Muscle layer of duodenum (tissue), 2 donors: ENCODE results near the gene DOCK7.
"Not testable (repeated sequence)": the region's sequence is repeated elsewhere in the genome, so short reads cannot be mapped to it uniquely, and the experiment has no call there.

ENCODE experiments used
- H3K27ac ChIP-seq: one replicate; pipeline ENCODE4 v1.7.0; 2013; ENCODE audit warnings: mild to moderate bottlenecking, low read length
- H3K27me3 ChIP-seq: one replicate; pipeline ENCODE4 v1.7.0; 2013; ENCODE audit warnings: low read depth, mild to moderate bottlenecking, control low read depth, low read length
- H3K36me3 ChIP-seq, 2 donors: one replicate each; pipeline ENCODE4 v1.7.0; 2013; ENCODE audit warnings: low read length in 2 of 2, control low read depth in 1 of 2, mild to moderate bottlenecking in 1 of 2; ENCODE audit not compliant: insufficient read depth in 2 of 2, control insufficient read depth in 1 of 2
- H3K4me1 ChIP-seq, 2 donors: one replicate each; pipeline ENCODE4 v1.7.0; 2013; ENCODE audit warnings: low read length in 2 of 2, mild to moderate bottlenecking in 2 of 2, control low read depth in 1 of 2, moderate library complexity in 1 of 2; ENCODE audit not compliant: insufficient read depth in 2 of 2, control insufficient read depth in 1 of 2
- H3K4me3 ChIP-seq, 2 donors: one replicate each; pipeline ENCODE4 v1.7.0; 2013; ENCODE audit warnings: low read length in 2 of 2, low read depth in 1 of 2, mild to moderate bottlenecking in 1 of 2
- H3K9me3 ChIP-seq, 2 donors: one replicate each; pipeline ENCODE4 v1.7.0; 2013; ENCODE audit warnings: low read length in 2 of 2, control low read depth in 1 of 2, mild to moderate bottlenecking in 1 of 2; ENCODE audit not compliant: control insufficient read depth in 1 of 2
- donor health status: healthy.

Gene DOCK7

DNA sequence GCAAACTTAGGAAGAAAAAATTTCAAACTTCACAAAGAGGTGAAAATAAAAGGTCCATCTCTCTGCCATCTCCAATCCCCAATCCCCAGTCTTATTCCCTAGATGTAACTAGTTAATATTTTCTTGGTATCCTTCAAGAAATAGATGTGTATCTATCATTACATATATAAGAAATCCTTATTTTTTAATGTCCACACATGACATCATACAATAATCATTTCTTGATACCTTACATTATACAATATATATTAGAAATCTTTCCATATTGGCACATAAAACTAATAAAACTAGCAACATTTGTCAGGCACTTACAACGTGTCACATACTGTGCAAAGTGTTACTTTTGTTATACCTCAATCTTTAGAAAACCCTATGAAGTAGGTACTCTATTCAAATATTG is 16.2 kb downstream of the DOCK7 start:
- Histone ChIP-seq H3K27me3 (no peaks in the 10 kb centered on the region), H3K36me3 (no peaks in the 10 kb centered on the region), H3K9me3 (no peaks in the 10 kb centered on the region), H3K27ac (no peak overlapping the region), H3K4me1 (no peaks in the 10 kb centered on the region), H3K4me3 (no peak overlapping the region)

DNA sequence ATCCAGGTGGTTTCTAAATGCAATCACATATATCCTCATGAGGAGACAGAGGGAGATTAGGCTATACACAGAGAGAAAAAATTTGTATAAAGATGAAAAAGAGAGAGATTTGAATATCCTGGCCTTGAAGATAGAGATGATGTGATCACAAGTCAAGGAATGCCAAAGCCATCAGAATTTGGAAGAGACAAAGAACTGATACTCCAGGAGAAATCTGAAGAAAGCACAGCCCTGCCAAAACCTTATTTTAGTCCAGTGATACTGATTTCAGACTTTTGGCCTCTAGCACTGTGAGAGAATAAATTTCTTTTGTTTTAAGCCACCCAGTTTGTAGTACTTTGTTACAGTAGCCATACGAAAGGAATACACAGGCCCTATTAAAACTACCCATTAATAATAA is 33.4 kb downstream of the DOCK7 start:
- Histone ChIP-seq H3K36me3 (peaks cover 4% of the 10 kb centered on the region in 2 donors), H3K27me3 (no peaks in the 10 kb centered on the region), H3K9me3 (no peaks in the 10 kb centered on the region), H3K4me3 (no peak overlapping the region), H3K27ac (no peak overlapping the region), H3K4me1 (no peaks in the 10 kb centered on the region)

DNA sequence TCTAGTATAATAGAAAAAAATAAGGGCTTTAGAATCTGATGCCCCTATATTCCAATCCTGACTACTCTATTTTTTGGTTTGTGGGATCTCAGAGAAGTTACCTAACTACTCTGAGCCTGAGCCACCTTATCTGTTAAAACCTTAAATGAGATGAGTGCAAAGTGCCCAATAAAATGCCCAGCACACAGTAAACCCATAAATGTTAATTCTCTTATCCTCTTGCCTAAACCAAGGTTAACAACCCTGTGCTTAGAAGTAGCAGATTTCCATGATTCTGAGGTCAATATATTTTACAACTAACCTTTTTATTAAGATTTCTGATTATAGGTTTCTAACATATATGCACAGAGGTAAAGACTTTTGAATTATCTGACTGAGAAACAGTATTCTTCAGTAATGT is 35.8 kb downstream of the DOCK7 start:
- Histone ChIP-seq H3K9me3 (no peaks in the 10 kb centered on the region), H3K4me1 (no peaks in the 10 kb centered on the region), H3K27me3 (no peaks in the 10 kb centered on the region), H3K4me3 (no peak overlapping the region), H3K36me3 (peaks cover 4% of the 10 kb centered on the region in 2 donors), H3K27ac (no peak overlapping the region)

DNA sequence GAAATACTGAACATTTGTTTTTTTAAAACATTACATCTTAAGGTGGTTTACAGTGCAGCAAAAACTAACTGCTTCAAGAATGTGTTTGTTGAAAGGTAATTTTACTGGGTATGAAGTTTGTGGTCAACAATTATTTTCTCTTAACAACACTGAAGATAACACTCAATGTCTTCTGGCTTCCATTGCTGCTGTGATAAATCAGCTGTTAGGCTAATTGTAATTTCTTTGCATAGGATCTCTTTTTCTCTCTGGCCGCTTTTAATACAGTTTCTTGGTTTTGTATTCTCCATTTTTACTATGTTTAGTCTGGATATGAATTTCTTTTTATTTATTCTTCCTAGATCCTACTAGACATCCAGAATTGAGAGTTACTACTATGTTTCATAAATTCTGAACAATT is 44.9 kb downstream of the DOCK7 start:
- H3K36me3 ChIP-seq, result peaks cover 11 to 30% of the 10 kb centered on the region in 2 donors
- no peak overlapping the region for H3K27ac ChIP-seq
- no peaks in the 10 kb centered on the region for H3K9me3 ChIP-seq
- H3K27me3 ChIP-seq, result no peaks in the 10 kb centered on the region
- H3K4me3 ChIP-seq, result no peak overlapping the region
- no peaks in the 10 kb centered on the region for H3K4me1 ChIP-seq

DNA sequence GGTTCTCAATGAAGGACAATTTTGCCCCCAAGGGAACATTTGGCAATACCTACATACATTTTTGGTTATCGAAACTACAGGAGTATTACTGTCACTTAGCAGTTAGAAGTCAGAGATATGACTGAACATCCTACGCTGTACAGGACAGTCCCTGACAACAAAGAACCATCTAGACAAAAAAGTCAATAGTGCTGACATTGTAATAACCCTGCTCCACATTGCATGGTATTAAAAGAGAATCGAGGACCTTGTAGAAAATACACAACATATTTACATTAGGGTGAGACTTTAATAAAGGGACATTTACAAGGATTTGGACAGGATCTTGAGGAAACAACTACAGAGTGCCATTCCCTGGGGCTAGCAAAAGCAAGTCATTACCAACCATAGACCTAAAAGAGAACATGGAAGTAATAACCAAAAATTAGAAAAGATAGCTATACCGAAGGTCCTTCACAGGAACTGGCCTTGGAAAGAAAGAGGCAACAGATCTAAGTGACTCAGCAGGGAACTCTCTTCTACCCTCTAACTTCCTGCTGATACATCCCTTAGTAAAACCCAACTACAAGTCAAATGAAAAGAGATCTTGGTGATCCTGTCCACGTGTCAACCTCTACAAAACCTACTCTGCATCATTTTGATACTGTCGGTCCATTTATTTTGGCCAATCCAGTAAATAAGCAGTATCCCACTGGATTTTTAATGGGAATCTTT is 50.6 kb downstream of the DOCK7 start:
- H3K4me1 ChIP-seq, result no peaks in the 10 kb centered on the region
- H3K36me3 ChIP-seq, result peaks cover 6 to 25% of the 10 kb centered on the region in 2 donors
- H3K27ac ChIP-seq, result no peak overlapping the region
- H3K4me3 ChIP-seq, result no peak overlapping the region
- no peaks in the 10 kb centered on the region for H3K27me3 ChIP-seq
- H3K9me3 ChIP-seq, result peaks cover 0 to 3% of the 10 kb centered on the region in 2 donors

DNA sequence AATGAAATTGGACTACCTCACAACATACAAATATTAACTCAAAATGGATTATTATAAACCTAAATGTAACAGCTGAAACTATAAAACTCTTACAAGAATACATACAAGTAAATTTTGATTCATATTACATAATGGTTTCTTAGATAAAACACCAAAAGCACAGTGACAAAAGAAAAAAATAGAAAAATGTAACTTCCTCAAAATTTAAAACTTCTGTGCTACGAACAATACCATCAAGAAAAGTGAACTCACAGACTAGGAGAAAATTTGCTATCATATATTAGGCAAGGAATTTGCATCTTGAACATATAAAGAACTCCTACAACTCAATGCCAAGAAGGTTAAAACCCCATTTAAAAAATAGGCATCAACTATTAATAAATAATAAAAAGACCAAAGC is 59.7 kb downstream of the DOCK7 start:
- Histone ChIP-seq H3K27me3 (no peaks in the 10 kb centered on the region), H3K4me3 (no peak overlapping the region), H3K36me3 (peaks cover 23 to 26% of the 10 kb centered on the region in 2 donors), H3K9me3 (peaks cover 0 to under 1% of the 10 kb centered on the region in 2 donors), H3K4me1 (no peaks in the 10 kb centered on the region), H3K27ac (no peak overlapping the region)

DNA sequence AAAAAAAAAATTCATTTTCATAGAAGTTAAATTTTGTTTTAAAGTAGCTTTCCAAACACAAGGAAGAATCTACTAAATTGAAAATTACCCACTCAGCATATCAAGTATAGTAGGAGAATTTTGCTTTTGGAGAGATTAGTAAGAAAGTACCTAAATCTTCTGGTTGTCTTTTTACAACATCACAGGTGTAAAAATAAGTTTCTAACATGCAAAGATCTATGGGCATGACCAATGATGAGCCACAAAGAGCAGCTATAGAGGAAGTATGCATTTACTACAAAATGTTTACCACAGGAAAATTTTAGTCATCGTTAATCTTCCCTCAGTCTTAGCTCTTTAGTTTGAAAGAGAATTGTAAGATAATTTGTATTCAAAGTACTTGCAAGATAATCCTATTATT is 62.8 kb downstream of the DOCK7 start:
- Histone ChIP-seq H3K9me3 (no peaks in the 10 kb centered on the region), H3K36me3 (peaks cover 9 to 17% of the 10 kb centered on the region in 2 donors), H3K27ac (no peak overlapping the region), H3K27me3 (no peaks in the 10 kb centered on the region), H3K4me1 (no peaks in the 10 kb centered on the region), H3K4me3 (no peak overlapping the region)

DNA sequence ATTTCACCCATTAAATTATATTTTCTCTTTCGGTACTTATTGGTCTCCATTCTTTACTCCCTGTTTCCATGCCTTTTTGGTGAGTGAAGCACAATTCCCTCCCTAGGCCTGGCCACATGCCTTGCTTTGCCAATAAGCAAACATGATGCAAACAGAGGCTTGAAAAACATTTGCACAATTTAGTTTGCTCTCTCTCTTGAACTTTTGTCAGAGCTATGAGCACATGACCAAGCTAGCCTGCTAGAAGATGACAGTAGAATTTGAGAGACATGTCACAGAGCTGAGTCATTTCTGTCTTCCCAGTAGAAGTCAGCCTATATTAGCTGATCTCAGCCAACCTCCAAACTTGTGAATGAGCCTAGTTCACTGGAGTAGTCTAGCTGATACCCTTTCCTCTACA is 66.3 kb downstream of the DOCK7 start:
- no peaks in the 10 kb centered on the region for H3K9me3 ChIP-seq
- H3K27me3 ChIP-seq, result no peaks in the 10 kb centered on the region
- H3K36me3 ChIP-seq, result peaks cover 5 to 27% of the 10 kb centered on the region in 2 donors
- H3K27ac ChIP-seq, result no peak overlapping the region
- no peak overlapping the region for H3K4me3 ChIP-seq
- no peaks in the 10 kb centered on the region for H3K4me1 ChIP-seq

DNA sequence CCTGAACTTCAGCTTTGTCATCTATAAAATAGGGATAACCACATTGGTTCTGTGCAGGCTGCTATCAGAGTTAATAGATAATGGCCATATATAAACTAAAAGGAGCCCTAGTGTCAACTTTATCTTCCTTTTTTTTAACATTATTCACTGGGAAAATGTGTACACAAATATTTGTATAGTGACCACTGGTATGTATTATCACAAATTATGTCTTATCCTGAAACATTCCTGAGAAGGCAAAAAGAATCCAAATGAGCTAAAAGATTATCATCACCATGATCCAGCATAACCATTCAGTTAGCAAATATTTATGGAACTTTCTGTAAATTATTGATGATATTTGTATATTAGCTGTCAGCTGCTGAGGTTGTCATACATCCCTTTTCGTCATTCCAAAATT is 74.3 kb downstream of the DOCK7 start:
- Histone ChIP-seq H3K27ac (no peak overlapping the region), H3K4me1 (no peaks in the 10 kb centered on the region), H3K9me3 (no peaks in the 10 kb centered on the region), H3K4me3 (no peak overlapping the region), H3K27me3 (no peaks in the 10 kb centered on the region), H3K36me3 (peaks cover 0 to 15% of the 10 kb centered on the region in 2 donors)

DNA sequence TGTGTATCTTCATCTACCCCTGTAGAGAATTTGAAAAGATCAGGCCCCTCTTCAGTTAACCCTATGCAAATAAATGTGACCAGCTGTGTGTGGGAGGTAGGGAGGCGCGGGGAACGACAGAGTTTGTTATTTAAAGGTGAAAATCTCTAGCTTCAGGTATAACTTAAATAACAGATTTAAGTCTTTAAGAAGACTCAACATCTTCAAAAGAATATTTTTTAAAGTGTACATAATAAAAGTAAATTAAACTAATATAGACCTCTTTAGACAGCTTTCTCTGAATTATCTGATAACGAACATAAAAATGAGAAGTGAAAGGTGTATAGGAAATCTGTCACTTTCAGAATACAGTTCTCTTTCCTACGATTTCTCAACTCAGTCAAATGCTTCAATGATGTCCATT is 74.9 kb downstream of the DOCK7 start:
- Histone ChIP-seq H3K4me3 (no peak overlapping the region), H3K27ac (no peak overlapping the region), H3K27me3 (no peaks in the 10 kb centered on the region), H3K36me3 (peaks cover 0 to 14% of the 10 kb centered on the region in 2 donors), H3K9me3 (no peaks in the 10 kb centered on the region), H3K4me1 (no peaks in the 10 kb centered on the region)

DNA sequence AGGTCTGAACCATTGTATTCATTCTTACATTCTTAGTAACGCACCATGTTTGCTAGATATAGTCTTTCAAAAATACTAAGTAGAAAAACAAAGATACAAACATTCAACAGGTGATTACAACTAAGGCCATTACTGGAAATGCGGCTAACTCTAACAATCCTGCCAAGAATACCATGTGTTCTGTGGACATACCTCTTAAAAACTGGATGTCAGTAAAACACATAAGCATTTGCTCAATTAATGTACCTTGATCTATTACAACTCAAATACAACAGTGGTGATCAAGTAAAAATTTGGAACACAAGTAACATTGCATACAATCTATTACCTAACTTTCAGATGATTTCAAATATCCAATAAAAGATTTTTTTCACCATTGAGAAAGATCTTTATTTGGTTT is 75.4 kb downstream of the DOCK7 start:
- Histone ChIP-seq H3K27ac (no peak overlapping the region), H3K9me3 (no peaks in the 10 kb centered on the region), H3K27me3 (no peaks in the 10 kb centered on the region), H3K4me3 (no peak overlapping the region), H3K4me1 (no peaks in the 10 kb centered on the region), H3K36me3 (peaks cover 0 to 9% of the 10 kb centered on the region in 2 donors)

DNA sequence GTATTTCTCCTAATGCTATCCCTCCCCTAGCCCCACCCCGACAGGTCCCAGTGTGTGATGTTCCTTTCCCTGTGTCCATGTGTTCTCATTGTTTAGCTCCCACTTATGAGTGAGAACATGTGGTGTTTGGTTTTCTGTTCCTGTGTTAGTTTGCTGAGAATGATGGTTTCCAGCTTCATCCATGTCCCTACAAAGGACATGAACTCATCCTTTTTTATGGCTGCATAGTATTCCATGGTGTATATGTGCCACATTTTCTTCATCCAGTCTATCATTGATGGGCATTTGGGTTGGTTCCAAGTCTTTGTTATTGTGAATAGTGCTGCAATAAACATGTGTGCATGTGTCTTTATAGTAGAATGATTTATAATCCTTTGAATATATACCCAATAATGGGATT is 77.6 kb downstream of the DOCK7 start:
- H3K9me3 ChIP-seq, H3K4me3 ChIP-seq, H3K27ac ChIP-seq, H3K27me3 ChIP-seq, H3K36me3 ChIP-seq, H3K4me1 ChIP-seq: not testable (repeated sequence)
